Transverse colon (tissue), 4 donors: ENCODE data around the gene LY86.

Experiments used
- CTCF ChIP-seq, 5 experiments: fragments of 200-600 bp in 3 of 5; fragments of 450-650 bp in 2 of 5; sonication (generic) in 3 of 5; IDR thresholded peaks; 1 replicate in 2 of 5; 2 replicates in 3 of 5; pipeline ENCODE4 v1.5.1; 2016 to 2017; ENCODE audit warnings: antibody characterized with exemption in 5 of 5, inconsistent platforms in 3 of 5, mild to moderate bottlenecking in 2 of 5, moderate library complexity in 1 of 5
- EP300 ChIP-seq: sonication (generic); formaldehyde crosslinking; IDR thresholded peaks from one replicate; pipeline ENCODE4 v1.6.1; 2017; ENCODE audit warnings: antibody characterized with exemption, low read depth
- POLR2A ChIP-seq: fragments of 450-650 bp; IDR thresholded peaks from one replicate; pipeline ENCODE4 v1.6.1; 2016; ENCODE audit warnings: antibody characterized with exemption, mild to moderate bottlenecking, moderate library complexity
- POLR2AphosphoS5 ChIP-seq, 3 donors: sonication (generic); formaldehyde crosslinking; IDR thresholded peaks; one replicate each; pipeline ENCODE4 v1.6.1; 2016; ENCODE audit warnings: antibody characterized with exemption in 3 of 3

GRCh38 chr6:6599468-6599873, 11.0 kb downstream of the LY86 start:
- no peak for TF ChIP-seq POLR2AphosphoS5 (IDR thresholded peaks at IDR 0.05)
- TF ChIP-seq CTCF (IDR thresholded peaks at IDR 0.05) = no peak
- no peak for TF ChIP-seq EP300
- no peak for TF ChIP-seq POLR2A
